Skin of body (tissue), 1 donor: Measurements from ENCODE around the gene ASTE1. TPM values are rescaled to one million over a fixed set of nuclear protein-coding genes. Genes with fewer than 3 reads are reported as not detected.

Source experiments
- total RNA-seq: library from RNA; depleted of rRNA; stranded (reverse); fragments of >200 nt; gene quantifications from one replicate; pipeline ENCODE4 v1.2.3, GENCODE V29; 2014

ASTE1 gene
- total RNA-seq, 1 donor from 2014 or later: 8.9 TPM

Other genes with a start within 250 kb of the ASTE1 start
- 104 TPM for gene ATP2C1, start 132.7 kb downstream of the ASTE1 start, total RNA-seq
- gene NEK11, start 52 bp upstream of the ASTE1 start, total RNA-seq: 14.9 TPM